Measurements from ENCODE around the gene PAX6.

PAX6 gene

DNA sequence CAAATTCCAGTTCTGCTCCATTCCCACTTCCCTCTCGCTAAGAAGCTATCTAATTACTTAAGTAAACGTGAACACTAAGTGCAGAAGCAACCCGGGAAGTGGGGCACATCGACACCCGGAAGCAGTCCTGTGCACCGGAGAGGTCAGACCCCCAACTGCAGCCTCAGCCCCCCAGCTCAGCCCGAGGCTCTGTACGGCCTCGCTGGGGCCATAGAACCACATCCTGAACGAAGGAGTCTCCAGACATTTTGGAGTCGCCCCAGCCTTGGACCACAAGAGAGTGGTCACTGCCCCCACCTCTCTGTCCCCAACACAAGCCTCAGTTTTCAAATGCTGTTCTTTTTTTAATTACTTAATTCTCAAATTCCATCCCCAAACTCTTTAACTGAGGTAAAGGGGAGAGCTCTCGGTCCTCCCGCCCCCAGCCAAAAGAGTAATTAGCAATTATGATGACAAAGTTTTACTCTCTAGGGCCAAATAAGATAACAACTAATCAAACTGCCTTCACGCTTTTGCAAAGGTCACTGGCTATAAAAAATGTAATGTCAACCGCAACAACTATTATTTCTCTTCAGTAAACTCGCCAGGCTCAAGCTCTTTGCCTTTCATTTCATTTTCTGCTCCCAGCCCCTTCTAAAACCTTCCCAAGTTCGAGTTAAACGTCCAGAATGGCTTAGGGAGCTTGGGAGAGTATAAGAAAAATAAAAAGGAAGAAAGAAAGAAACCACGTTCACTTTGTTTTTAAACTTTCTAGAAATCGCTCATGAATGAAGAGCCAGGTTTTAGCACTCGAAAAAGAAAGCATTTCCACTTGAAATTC, 2.2 kb downstream of the PAX6 start:
- no peak for DNase-seq (ENCODE audit: low read depth)

DNA sequence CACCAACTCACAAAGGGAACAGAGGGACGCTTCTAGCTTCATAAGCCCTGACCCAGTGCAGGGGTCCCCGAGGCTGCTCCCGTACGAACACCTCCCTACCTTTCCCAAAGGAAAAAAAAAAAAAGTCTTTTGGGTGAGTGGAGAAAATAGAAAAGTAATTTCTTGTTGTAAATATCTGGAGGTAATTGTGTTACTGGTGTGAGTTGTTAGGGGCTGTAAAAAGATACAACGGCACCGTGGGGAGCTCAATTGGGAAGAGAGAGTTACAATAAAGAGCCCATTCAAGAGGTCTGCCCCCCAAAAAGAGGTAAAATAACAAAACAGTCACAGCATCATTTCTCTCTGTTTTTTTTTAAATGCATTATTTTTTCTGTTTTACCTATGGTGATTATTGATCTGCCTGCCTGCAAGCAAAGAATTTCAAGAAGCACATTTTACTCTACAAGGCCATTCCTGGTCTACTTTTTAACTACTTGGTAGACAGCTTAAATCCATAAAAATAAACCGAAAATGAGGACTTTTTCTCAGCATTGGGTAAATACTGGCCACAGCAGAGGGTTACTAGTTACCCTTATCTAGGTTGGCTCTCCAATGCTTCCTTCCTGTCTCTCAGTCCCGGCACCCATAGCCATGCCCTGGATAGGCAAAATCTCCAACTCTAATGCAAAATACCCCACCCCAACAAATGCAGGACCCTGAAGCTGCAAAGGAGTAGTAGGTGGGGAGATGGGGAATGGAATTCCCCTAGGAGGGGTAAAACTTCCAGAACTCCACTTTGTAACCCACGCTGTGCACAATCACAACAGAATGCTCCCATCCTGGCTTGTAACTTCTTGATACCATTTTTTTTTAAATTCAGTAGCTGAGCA, 3.1 kb downstream of the PAX6 start:
- DNase-seq (ENCODE audit: low read depth): no peak

- no peak for DNase-seq (ENCODE audit: low read depth)
Observed at GRCh38 chr11:31806928-31807798, 4.0 kb downstream of the PAX6 start.

GRCh38 chr11:31806186-31806927, 4.8 kb downstream of the PAX6 start:
- DNase-seq (ENCODE audit: low read depth): no peak

DNA sequence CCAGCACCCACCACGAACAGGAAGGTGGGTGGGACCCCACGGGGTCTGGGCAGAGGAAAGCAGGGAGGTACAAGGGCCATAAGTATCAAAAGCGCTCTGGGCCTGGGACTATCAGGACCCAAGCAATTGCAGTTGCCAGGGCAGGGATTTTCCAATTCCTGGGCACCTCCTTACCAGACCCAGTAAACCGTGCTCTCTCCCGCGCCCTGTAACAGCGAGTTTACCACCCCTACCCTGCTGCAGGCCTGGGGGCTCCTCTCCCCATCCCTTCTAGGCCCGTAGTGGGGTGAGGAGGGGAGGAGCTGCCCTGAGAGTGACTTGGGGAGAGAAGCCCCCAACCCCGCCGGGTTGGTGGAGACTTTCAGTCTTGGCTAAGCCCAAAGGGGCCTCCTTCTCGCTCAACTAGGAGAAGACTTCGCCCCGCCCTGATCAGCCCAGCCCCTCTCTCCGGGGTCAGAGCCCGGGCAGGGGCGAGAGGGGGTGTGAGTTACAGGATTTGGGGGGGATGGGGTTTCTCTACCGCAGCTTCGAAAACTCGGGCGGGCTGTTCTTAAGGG, 5.4 kb downstream of the PAX6 start:
- DNase-seq (ENCODE audit: low read depth): no peak

GRCh38 chr11:31805037-31805628, 6.0 kb downstream of the PAX6 start:
- no peak for DNase-seq (ENCODE audit: low read depth)

GRCh38 chr11:31804312-31805036, 6.6 kb downstream of the PAX6 start:
- no peak for DNase-seq (ENCODE audit: low read depth)

GRCh38 chr11:31803813-31804311, 7.3 kb downstream of the PAX6 start:
- DNase-seq (ENCODE audit: low read depth): no peak

GRCh38 chr11:31802990-31803812, 7.9 kb downstream of the PAX6 start:
- DNase-seq (ENCODE audit: low read depth): no peak

- no peak for DNase-seq (ENCODE audit: low read depth)
Observed at GRCh38 chr11:31802609-31802989, 8.5 kb downstream of the PAX6 start.

DNA sequence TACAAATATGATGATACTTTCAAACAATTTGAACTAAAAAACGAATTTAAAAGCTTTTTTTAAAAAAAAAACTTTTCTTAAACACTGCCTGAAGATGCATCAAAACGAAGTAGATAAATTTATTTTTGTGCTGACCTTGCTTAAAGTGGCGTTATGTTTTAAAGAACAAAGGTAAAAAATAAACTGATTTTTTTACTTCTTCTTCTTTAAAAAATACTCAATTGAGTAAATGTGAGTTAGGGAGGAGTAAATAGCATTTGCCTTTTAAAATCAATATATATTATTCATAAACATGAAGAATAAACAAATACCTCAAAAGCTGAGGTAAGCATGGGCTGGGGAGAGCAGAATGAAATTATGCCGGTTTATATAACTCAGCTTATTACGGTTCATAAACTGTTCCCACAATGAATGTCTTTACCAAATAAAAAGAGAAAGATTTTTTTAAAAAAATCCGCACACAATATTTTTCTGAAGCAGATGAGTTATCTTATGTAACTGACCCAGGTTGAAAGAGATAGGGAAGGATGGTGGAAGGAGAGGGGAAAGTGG, 9.0 kb downstream of the PAX6 start:
- no peak for DNase-seq (ENCODE audit: low read depth)

- no peak for DNase-seq (ENCODE audit: low read depth)
Observed at GRCh38 chr11:31801298-31801702, 9.8 kb downstream of the PAX6 start.

GRCh38 chr11:31800398-31801265, 10.5 kb downstream of the PAX6 start:
- DNase-seq (ENCODE audit: low read depth): no peak

DNA sequence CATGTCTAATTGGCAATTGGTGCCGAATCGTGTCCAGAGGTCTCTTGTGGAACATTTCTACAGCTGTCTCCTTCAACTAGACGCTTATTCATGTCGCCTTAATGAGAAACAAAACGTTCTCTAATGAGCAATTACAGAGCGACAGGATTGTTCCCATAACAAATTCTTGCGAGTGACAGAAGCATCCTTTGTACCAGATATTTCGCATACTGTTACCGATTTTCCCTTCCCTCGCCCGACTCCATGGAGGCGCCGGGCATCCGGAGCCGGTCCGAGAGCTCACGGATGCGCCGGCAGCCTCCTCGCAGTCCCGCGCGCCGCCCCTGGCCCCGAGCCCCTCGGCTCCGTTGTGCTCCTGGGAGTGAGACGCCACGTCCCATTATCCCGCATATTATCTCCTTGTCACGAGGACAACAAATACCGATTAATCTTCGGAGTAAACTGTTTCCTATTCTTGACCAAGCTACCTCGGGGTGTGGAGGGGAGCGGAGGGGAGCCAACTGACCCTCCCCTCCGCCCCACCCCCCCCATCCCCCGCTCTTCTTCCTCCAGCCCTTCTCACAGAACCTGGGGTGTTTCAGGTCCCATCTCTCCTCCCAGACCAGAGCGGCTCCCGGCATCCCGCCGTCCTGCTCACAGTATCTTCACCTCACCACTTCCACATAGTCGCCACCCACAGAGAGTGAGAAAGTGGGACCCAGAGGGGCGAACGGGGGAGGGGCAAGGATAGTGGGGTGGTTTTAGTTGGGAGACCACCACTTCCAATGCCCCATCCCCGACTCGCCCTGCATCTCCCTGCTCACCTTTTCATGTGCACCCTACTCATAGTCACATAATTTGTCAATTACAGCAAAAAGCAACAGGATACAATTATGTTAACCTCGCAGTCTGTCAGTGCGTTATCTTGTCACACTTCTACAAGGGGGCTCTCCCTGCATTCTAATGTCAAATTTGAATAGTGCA, 11.4 kb downstream of the PAX6 start:
- DNase-seq (ENCODE audit: low read depth): no peak

GRCh38 chr11:31798554-31799434, 12.3 kb downstream of the PAX6 start:
- no peak for DNase-seq (ENCODE audit: low read depth)
